Stimulated activated naive CD4-positive, alpha-beta T cell (primary cell): ENCODE measurements around the gene SKI.

ENCODE experiments used
- DNase-seq, 6 experiments: peaks; one replicate each; lab custom pipeline; 2025; lab: John Stamatoyannopoulos, UW

The SKI gene

GRCh38 chr1:2352341-2352896 lies 124.3 kb downstream of the SKI start:
- no peak for DNase-seq

GRCh38 chr1:2352897-2353550 lies 124.9 kb downstream of the SKI start:
- DNase-seq = no peak

GRCh38 chr1:2353551-2354438 lies 125.7 kb downstream of the SKI start:
- DNase-seq = no peak

GRCh38 chr1:2354511-2355372 lies 126.6 kb downstream of the SKI start:
- no peak for DNase-seq

- DNase-seq = no peak
Observed at GRCh38 chr1:2355373-2356261, 127.5 kb downstream of the SKI start.

- DNase-seq = no peak
Observed at GRCh38 chr1:2356401-2356800, 128.3 kb downstream of the SKI start.

GRCh38 chr1:2356911-2357845 lies 129.1 kb downstream of the SKI start:
- no peak for DNase-seq

- DNase-seq = no peak
Observed at GRCh38 chr1:2358072-2358471, 130.0 kb downstream of the SKI start.

- DNase-seq = no peak
Observed at GRCh38 chr1:2358651-2359640, 130.8 kb downstream of the SKI start.
